Measurements from ENCODE around the gene GATA2.

GRCh38 chr3:128484404-128485281 lies 8.4 kb downstream of the GATA2 start:
- TF ChIP-seq YY1 (IDR thresholded peaks at IDR 0.05; ENCODE audit: insufficient read depth, insufficient read length) (no peak), ZNF274 (IDR thresholded peaks at IDR 0.05; ENCODE audit: low read depth, low read length) (no peak), SUZ12 (IDR thresholded peaks at IDR 0.05; ENCODE audit: extremely low read depth, insufficient read depth, insufficient read length) (no peak)
